Transverse colon (tissue), 4 donors: Measurements from ENCODE around the gene ENTPD8. TPM values are rescaled to one million over a fixed set of nuclear protein-coding genes. Genes with fewer than 3 reads are reported as not detected.

ENCODE experiments used
- DNase-seq: peaks from one replicate; pipeline ENCODE4 v3.0.0-alpha.2; 2019
- H3K27ac ChIP-seq, 4 donors: fragments of 200-600 bp; sonication (generic); 2 replicates each; pipeline ENCODE4 v1.5.1; 2016 to 2018; ENCODE audit warnings: inconsistent platforms in 4 of 4
- H3K27me3 ChIP-seq: fragments of 200-600 bp; sonication (generic); 2 replicates; pipeline ENCODE4 v1.5.1; 2017; ENCODE audit warnings: inconsistent platforms
- H3K36me3 ChIP-seq, 4 donors: fragments of 200-600 bp; sonication (generic); 2 replicates each; pipeline ENCODE4 v1.5.1; 2017 to 2019; ENCODE audit warnings: inconsistent platforms in 4 of 4
- H3K4me1 ChIP-seq, 4 donors: fragments of 200-600 bp; sonication (generic); 2 replicates each; pipeline ENCODE4 v1.5.1; 2017 to 2020; ENCODE audit warnings: inconsistent platforms in 4 of 4
- H3K4me3 ChIP-seq, 4 donors: fragments of 200-600 bp; sonication (generic); 1 replicate in 1 of 4; 2 replicates in 3 of 4; pipeline versions ENCODE4 v1.5.1 to v1.6.1; 2017 to 2019; ENCODE audit warnings: inconsistent platforms in 4 of 4
- H3K9me3 ChIP-seq, 2 donors: fragments of 200-600 bp; sonication (generic); 2 replicates each; pipeline ENCODE4 v1.5.1; 2017 to 2019; ENCODE audit warnings: inconsistent platforms in 2 of 2
- EP300 ChIP-seq: sonication (generic); formaldehyde crosslinking; IDR thresholded peaks from one replicate; pipeline ENCODE4 v1.6.1; 2017; ENCODE audit warnings: antibody characterized with exemption, low read depth
- POLR2A ChIP-seq: fragments of 450-650 bp; IDR thresholded peaks from one replicate; pipeline ENCODE4 v1.6.1; 2016; ENCODE audit warnings: antibody characterized with exemption, mild to moderate bottlenecking, moderate library complexity
- POLR2AphosphoS5 ChIP-seq, 3 donors: sonication (generic); formaldehyde crosslinking; IDR thresholded peaks; one replicate each; pipeline ENCODE4 v1.6.1; 2016; ENCODE audit warnings: antibody characterized with exemption in 3 of 3
- WGBS, 2 donors: methylation state at CpG; one replicate each; pipeline ENCODE4 v1.1.5; 2018; ENCODE audit warnings: low coverage in 1 of 2; 5-methylcytosine and 5-hydroxymethylcytosine counted together
- in situ Hi-C, 4 donors: fragments of 200-750 bp; cut with MboI; loops; one replicate each; pipeline versions ENCODE4 v1.15.0 to v1.15.1; 2017; ENCODE audit warnings: low sequenced_read_pairs in 3 of 4, low pct_ligation_motif_present in 1 of 4, low pct_unique_long_range_greater_than_20kb in 1 of 4
- intact Hi-C: fragments of 100-400 bp; cut with DNase I; formaldehyde crosslinking; loops from one replicate; pipeline ENCODE4 v1.15.1; 2023; ENCODE audit warnings: low total_unique reads
- total RNA-seq, 4 donors: library from RNA; depleted of rRNA; stranded (reverse); fragments of >200 nt; gene quantifications; one replicate each; pipeline ENCODE4 v1.1.0, GENCODE V29; 2016
- TF ChIP-seq, protein P1 (sequence below), 5 experiments: fragments of 200-600 bp in 3 of 5; fragments of 450-650 bp in 2 of 5; sonication (generic) in 3 of 5; IDR thresholded peaks; 1 replicate in 2 of 5; 2 replicates in 3 of 5; pipeline ENCODE4 v1.5.1; 2016 to 2017; ENCODE audit warnings: antibody characterized with exemption in 5 of 5, inconsistent platforms in 3 of 5, mild to moderate bottlenecking in 2 of 5, moderate library complexity in 1 of 5

ENTPD8 gene, protein sequence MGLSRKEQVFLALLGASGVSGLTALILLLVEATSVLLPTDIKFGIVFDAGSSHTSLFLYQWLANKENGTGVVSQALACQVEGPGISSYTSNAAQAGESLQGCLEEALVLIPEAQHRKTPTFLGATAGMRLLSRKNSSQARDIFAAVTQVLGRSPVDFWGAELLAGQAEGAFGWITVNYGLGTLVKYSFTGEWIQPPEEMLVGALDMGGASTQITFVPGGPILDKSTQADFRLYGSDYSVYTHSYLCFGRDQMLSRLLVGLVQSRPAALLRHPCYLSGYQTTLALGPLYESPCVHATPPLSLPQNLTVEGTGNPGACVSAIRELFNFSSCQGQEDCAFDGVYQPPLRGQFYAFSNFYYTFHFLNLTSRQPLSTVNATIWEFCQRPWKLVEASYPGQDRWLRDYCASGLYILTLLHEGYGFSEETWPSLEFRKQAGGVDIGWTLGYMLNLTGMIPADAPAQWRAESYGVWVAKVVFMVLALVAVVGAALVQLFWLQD
- total RNA-seq = 100 to 1,000 TPM in 1 of 4 donors, 10 to 100 TPM in 3; 20.7 to 109 (median 63.8) TPM

DNA sequence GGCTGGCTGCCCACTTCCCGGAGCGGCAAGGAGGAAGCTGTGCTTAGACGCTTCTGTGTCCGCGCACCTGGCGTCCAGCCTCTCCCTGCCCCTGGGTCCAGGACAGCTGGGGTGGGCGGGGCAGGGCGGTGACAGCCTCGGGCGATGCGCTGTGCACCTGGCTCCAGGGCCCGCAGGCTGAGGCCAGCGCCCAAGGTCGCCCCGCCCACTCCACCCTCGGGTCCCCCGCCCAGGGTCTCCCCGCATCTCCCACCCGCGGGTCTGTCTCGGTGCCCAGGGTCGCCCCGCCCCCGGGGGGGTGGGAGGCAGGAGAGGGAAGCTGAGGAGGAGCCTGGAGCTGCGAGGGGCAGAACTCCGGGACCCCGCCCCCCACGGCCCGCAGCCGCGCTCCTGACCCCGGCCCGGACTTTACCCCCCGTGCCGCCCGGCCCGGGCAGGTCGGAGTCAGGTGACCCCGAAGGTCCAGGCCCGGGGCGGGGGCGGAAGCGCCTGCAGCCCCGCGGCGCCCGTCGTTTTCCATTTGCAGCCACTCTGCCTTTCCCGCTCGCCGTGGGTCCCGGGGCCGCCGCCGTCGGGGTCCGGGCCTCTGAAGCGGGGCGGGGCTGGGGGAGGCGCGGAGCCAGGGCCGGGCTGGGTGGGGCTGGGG is at the start of gene ENTPD8:
Gene ENTPD8, minus strand, starts transcription at position 69 of the 646 bp plus-strand sequence. CDS start 3,072 bp downstream, outside the sequence.
- Histone ChIP-seq H3K4me3 (peak within 1 kb of the TSS in 3 of 4 donors; percentile 23 to 43 (median 27)), H3K27me3 (peaks cover 34% of the 10 kb centered on the region), H3K36me3 (no peaks in the 10 kb centered on the region), H3K4me1 (peaks cover 12 to 40% (median 34%) of the 10 kb centered on the region in 4 donors), H3K9me3 (no peaks in the 10 kb centered on the region), H3K27ac (peak within 1 kb of the TSS in 3 of 4 donors; percentile 54 to 63 (median 55))
- 1% methylated on average over 40 of the region's 62 CpGs; no CpG with 5 or more reads in 1 of the 2 donors for WGBS, 2 donors
- DNase-seq = peak; percentile 89
- TF ChIP-seq POLR2AphosphoS5 (IDR thresholded peaks at IDR 0.05) = peak; percentile 36 to 95 (median 91)
- peak; percentile 73 for TF ChIP-seq POLR2A
- TF ChIP-seq, protein P1, sequence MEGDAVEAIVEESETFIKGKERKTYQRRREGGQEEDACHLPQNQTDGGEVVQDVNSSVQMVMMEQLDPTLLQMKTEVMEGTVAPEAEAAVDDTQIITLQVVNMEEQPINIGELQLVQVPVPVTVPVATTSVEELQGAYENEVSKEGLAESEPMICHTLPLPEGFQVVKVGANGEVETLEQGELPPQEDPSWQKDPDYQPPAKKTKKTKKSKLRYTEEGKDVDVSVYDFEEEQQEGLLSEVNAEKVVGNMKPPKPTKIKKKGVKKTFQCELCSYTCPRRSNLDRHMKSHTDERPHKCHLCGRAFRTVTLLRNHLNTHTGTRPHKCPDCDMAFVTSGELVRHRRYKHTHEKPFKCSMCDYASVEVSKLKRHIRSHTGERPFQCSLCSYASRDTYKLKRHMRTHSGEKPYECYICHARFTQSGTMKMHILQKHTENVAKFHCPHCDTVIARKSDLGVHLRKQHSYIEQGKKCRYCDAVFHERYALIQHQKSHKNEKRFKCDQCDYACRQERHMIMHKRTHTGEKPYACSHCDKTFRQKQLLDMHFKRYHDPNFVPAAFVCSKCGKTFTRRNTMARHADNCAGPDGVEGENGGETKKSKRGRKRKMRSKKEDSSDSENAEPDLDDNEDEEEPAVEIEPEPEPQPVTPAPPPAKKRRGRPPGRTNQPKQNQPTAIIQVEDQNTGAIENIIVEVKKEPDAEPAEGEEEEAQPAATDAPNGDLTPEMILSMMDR (IDR thresholded peaks at IDR 0.05) = no peak
- peak; percentile 19 for TF ChIP-seq EP300
- intact Hi-C loops = no loop called here
- in situ Hi-C loops = no loop called here

DNA sequence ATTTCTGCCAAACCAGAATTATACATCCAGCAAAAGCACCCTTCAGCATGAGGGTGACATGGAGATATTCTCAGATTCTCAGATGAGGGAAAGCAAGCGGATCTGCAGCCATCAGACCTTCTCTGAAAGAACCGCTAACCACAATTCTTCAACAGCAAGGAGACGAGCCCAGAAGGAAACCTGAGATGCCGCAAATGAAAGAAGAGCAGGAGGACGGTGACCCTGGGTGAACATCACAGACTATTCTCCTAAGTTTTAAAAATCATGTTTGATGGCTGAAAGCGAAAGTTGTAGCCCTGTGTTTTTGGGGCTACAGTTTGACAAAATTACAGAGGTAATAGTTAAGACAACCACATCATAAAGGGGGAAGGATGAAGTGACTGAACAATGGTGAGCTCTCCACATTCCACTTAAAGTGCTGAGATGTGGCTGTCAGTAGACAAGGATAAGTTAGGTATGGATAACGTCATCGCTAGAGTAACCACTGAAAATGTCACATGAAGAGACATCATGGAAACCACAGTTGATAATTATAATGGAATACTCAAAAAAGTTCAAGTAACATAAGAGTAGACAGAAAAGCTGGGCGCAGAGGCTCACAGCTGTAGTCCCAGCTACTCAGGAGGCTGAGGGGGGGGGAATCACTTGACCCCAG is 49.5 kb upstream of the ENTPD8 start:
- Histone ChIP-seq H3K9me3 (no peaks in the 10 kb centered on the region), H3K4me1 (peaks cover 0 to 22% (median 17%) of the 10 kb centered on the region in 4 donors), H3K27me3 (no peaks in the 10 kb centered on the region), H3K27ac (no peak overlapping the region), H3K4me3 (no peak overlapping the region), H3K36me3 (no peaks in the 10 kb centered on the region)
- DNase-seq = no peak
- in situ Hi-C loops = no loop called here
- 85 to 89% methylated on average over 7 to 9 of the region's 9 CpGs for WGBS, 2 donors
- intact Hi-C loops = no loop called here
- TF ChIP-seq EP300 (no peak), POLR2A (no peak), POLR2AphosphoS5 (IDR thresholded peaks at IDR 0.05) (no peak)
- TF ChIP-seq, protein P1 (IDR thresholded peaks at IDR 0.05) = no peak

DNA sequence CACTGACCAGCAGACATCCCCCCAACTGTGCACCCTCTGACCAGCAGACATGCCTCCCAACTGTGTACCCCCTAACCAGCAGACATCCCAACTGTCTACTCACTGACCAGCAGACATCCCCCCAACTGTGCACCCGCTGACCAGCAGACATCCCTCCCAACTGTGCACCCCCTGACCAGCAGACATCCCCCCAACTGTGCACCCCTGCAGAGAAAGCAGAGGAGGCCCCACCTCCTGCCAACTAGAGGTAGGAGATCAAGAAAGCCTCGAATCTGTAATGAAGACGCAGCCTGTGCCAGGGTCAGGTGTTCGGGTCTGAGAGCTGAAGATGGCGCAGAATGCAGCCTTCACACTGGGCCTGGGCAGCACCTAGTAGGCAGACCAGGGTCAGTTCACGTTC is 47.7 kb upstream of the ENTPD8 start:
- no peak overlapping the region for H3K4me3 ChIP-seq
- H3K27ac ChIP-seq = no peak overlapping the region
- intact Hi-C loops = no loop called here
- TF ChIP-seq, protein P1 (IDR thresholded peaks at IDR 0.05) = no peak
- no peak for TF ChIP-seq EP300
- no peak for TF ChIP-seq POLR2A
- TF ChIP-seq POLR2AphosphoS5 (IDR thresholded peaks at IDR 0.05) = no peak
- no peaks in the 10 kb centered on the region for H3K27me3 ChIP-seq
- no peaks in the 10 kb centered on the region for H3K9me3 ChIP-seq
- H3K4me1 ChIP-seq = peaks cover 0 to 18% (median 14%) of the 10 kb centered on the region in 4 donors
- in situ Hi-C loops = no loop called here
- no peak for DNase-seq
- H3K36me3 ChIP-seq = no peaks in the 10 kb centered on the region
- WGBS, 2 donors = 94 to 97% methylated on average over 5 to 6 of the region's 6 CpGs

DNA sequence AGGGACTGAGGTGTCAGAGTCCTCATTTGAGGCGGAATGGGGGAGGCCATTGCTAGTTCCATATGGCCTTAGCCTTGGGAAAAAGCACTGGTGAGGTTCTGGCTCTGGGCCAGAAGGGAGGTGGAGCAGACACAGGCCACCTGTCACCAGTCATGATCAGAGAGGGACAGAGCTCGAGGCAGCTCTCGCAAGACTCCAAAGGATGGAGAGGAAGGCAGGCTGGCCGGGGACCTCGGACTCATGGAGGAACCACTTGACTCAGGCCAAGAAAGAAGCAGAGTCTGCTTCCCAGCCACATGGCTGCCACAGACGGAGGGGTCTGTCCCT is 47.1 kb upstream of the ENTPD8 start:
- intact Hi-C loops (no loop called here), in situ Hi-C loops (no loop called here)
- Histone ChIP-seq H3K4me3 (no peak overlapping the region), H3K9me3 (no peaks in the 10 kb centered on the region), H3K4me1 (peaks cover 0 to 12% (median 9%) of the 10 kb centered on the region in 4 donors), H3K27ac (no peak overlapping the region), H3K27me3 (no peaks in the 10 kb centered on the region), H3K36me3 (no peaks in the 10 kb centered on the region)
- peak; percentile 27 for DNase-seq
- WGBS, 2 donors = 49 to 51% methylated on average over 3 to 6 of the region's 6 CpGs
- TF ChIP-seq, protein P1 (IDR thresholded peaks at IDR 0.05) = no peak
- no peak for TF ChIP-seq EP300
- no peak for TF ChIP-seq POLR2AphosphoS5 (IDR thresholded peaks at IDR 0.05)
- TF ChIP-seq POLR2A = no peak
